K562 (cell line): ENCODE data around the gene C16orf86. TPM values are rescaled to one million over a fixed set of nuclear protein-coding genes. Genes with fewer than 3 reads are reported as not detected.

ENCODE experiments used
- ATAC-seq: fragments of 200-7000 bp; cut with Tn5 transposase; 3 replicates; pipeline ENCODE4 v1.9.1; 2020; ENCODE audit warnings: moderate library complexity
- BruUV-seq: library from RNA; stranded (reverse); fragments of 400-500 nt; replicated peaks from 2 replicates; lab custom pipeline; 2021; lab: Mats Ljungman, UMichigan
- CTCF ChIA-PET: fragments of 300-600 bp; formaldehyde crosslinking; extraction: SDS; loops from one replicate; lab custom pipeline; 2021; ENCODE audit warnings: low intra/inter-chr PET ratio; lab: Yijun Ruan, JAX
- POLR2A ChIA-PET: fragments of 300-600, 350-650 bp; sonication (Branson Sonifier 250); formaldehyde crosslinking; extraction: SDS; loops from one replicate; lab custom pipeline; 2021; ENCODE audit warnings: antibody characterized with exemption, inconsistent platforms; lab: Yijun Ruan, JAX
- DNase-seq, 4 experiments: peaks; one replicate each; pipeline versions ENCODE4 v3.0.0 to v3.0.0-alpha.2; 2011 to 2018; ENCODE audit warnings: low spot score in 3 of 4, mixed read lengths in 3 of 4; ENCODE audit errors: extremely low read depth in 1 of 4
- FAIRE-seq: peaks from 2 replicates; lab custom pipeline; 2011; peaks lifted over from hg19 to GRCh38; lab: Jason Lieb, UNC
- H2AFZ ChIP-seq: 2 replicates; pipeline ENCODE4 v1.6.0; 2011; ENCODE audit warnings: low read depth, low read length, control low read depth, inconsistent platforms
- H3K27ac ChIP-seq: fragments of 200-600 bp; 3 replicates; pipeline ENCODE4 v1.8.0; 2011; ENCODE audit warnings: low read depth, mild to moderate bottlenecking, control low read depth, inconsistent platforms, low read length, moderate library complexity, mixed read lengths; ENCODE audit errors: extremely low read depth
- H3K27me3 ChIP-seq, 2 experiments: fragments of 300-600 bp in 1 of 2; 2 replicates in 1 of 2; 3 replicates in 1 of 2; pipeline versions ENCODE4 v1.6.0 to v1.8.0; 2011; ENCODE audit warnings: inconsistent platforms in 2 of 2, low read length in 2 of 2, mild to moderate bottlenecking in 1 of 2, mixed read lengths in 1 of 2, moderate library complexity in 1 of 2; ENCODE audit not compliant: control insufficient read depth in 2 of 2, insufficient read depth in 2 of 2
- H3K36me3 ChIP-seq: fragments of 300-600 bp; 3 replicates; pipeline ENCODE4 v1.8.0; 2011; ENCODE audit warnings: mild to moderate bottlenecking, low read length, inconsistent platforms; ENCODE audit not compliant: control insufficient read depth, insufficient read depth
- H3K4me1 ChIP-seq, 2 experiments: fragments of 200-600 bp in 1 of 2; replicated peaks in 1 of 2; 2 replicates in 1 of 2; 3 replicates in 1 of 2; pipeline versions ENCODE4 v1.5.1 to v1.8.0; 2011; ENCODE audit warnings: inconsistent platforms in 2 of 2, low read length in 2 of 2, mild to moderate bottlenecking in 1 of 2, mixed read lengths in 1 of 2, moderate library complexity in 1 of 2; ENCODE audit not compliant: control insufficient read depth in 2 of 2, insufficient read depth in 2 of 2
- H3K4me2 ChIP-seq: 2 replicates; pipeline ENCODE4 v1.6.1; 2011; ENCODE audit warnings: low read length, control low read depth, inconsistent platforms, mixed read lengths; ENCODE audit not compliant: insufficient read depth
- H3K4me3 ChIP-seq: fragments of 200-600 bp; sonication (generic), shearing (Covaris generic); 2 replicates; pipeline ENCODE4 v1.5.1; 2016; ENCODE audit warnings: control low read depth, inconsistent platforms
- H3K79me2 ChIP-seq: fragments of 200-600 bp; 3 replicates; pipeline ENCODE4 v1.8.0; 2011; ENCODE audit warnings: low read length, inconsistent platforms; ENCODE audit not compliant: control insufficient read depth, insufficient read depth
- H3K9ac ChIP-seq, 2 experiments: 2 replicates each; pipeline versions ENCODE4 v1.6.0 to v1.6.1; 2011; ENCODE audit warnings: low read depth in 2 of 2, low read length in 2 of 2, control low read depth in 1 of 2, inconsistent platforms in 1 of 2, mild to moderate bottlenecking in 1 of 2, mixed read lengths in 1 of 2; ENCODE audit not compliant: insufficient read depth in 1 of 2
- H3K9me1 ChIP-seq: one replicate; pipeline ENCODE4 v1.6.0; 2011; ENCODE audit warnings: inconsistent platforms, mild to moderate bottlenecking, low read length, moderate library complexity; ENCODE audit not compliant: control insufficient read depth, insufficient read depth
- H3K9me3 ChIP-seq: replicated peaks from 2 replicates; pipeline ENCODE4 v1.5.1; 2011; ENCODE audit warnings: low read depth, low read length, inconsistent platforms; ENCODE audit not compliant: control insufficient read depth, insufficient read depth
- H4K20me1 ChIP-seq: replicated peaks from 2 replicates; pipeline ENCODE4 v1.6.1; 2011; ENCODE audit warnings: low read length, inconsistent platforms, mixed read lengths; ENCODE audit not compliant: control insufficient read depth, insufficient read depth
- CSDE1 ChIP-seq, 2 experiments: fragments of 450-650 bp; IDR thresholded peaks; 2 replicates each; pipeline ENCODE4 v1.6.1; 2016; ENCODE audit warnings: mild to moderate bottlenecking in 1 of 2
- HIVEP1 ChIP-seq: fragments of 250-450 bp; sonication (Bioruptor Pico); IDR thresholded peaks from 2 replicates; pipeline ENCODE4 v1.4.0; 2020; ENCODE audit warnings: mild to moderate bottlenecking
- HLTF ChIP-seq: fragments of 450-650 bp; IDR thresholded peaks from 2 replicates; pipeline ENCODE4 v1.6.1; 2016
- KDM4B ChIP-seq, 2 experiments: fragments of 450-650 bp in 1 of 2; sonication (generic) in 1 of 2; IDR thresholded peaks; 2 replicates each; pipeline ENCODE4 v1.6.1; 2016 to 2017; ENCODE audit warnings: borderline replicate concordance in 2 of 2, antibody characterized with exemption in 1 of 2, low read depth in 1 of 2, mild to moderate bottlenecking in 1 of 2
- LCOR ChIP-seq: sonication (generic); formaldehyde crosslinking; IDR thresholded peaks from 2 replicates; pipeline ENCODE4 v1.8.0; 2022; ENCODE audit warnings: mild to moderate bottlenecking, missing genetic modification reagents
- MXI1 ChIP-seq: IDR thresholded peaks from 2 replicates; pipeline ENCODE4 v1.6.1; 2011; ENCODE audit warnings: low read depth, mild to moderate bottlenecking, improper control_type of control experiment, low read length
- MYNN ChIP-seq, 2 experiments: sonication (generic); formaldehyde crosslinking in 1 of 2; IDR thresholded peaks; 2 replicates each; pipeline versions ENCODE4 v1.5.0 to v1.6.1; 2016 to 2020; ENCODE audit warnings: antibody characterized with exemption in 1 of 2, missing genetic modification reagents in 1 of 2
- NCOR1 ChIP-seq: fragments of 450-650 bp; IDR thresholded peaks from 2 replicates; pipeline ENCODE4 v1.6.1; 2016; ENCODE audit warnings: mild to moderate bottlenecking, moderate library complexity
- SNIP1 ChIP-seq: fragments of 450-650 bp; IDR thresholded peaks from 2 replicates; pipeline ENCODE4 v1.7.1; 2017; ENCODE audit warnings: low read depth, mild to moderate bottlenecking
- ZNF12 ChIP-seq: sonication (generic); formaldehyde crosslinking; IDR thresholded peaks from 2 replicates; pipeline ENCODE4 v1.4.0; 2020; ENCODE audit warnings: mild to moderate bottlenecking, missing genetic modification reagents
- WGBS: fragments of 100-300 bp; shearing (Covaris generic); methylation state at CpG from one replicate; pipeline ENCODE4 v1.1.6; 2016; ENCODE audit warnings: low coverage, mixed read lengths; ENCODE audit not compliant: insufficient coverage; ENCODE audit errors: missing lambda C conversion rate; 5-methylcytosine and 5-hydroxymethylcytosine counted together
- in situ Hi-C: fragments of 300-500 bp; cut with MboI; formaldehyde crosslinking; loops from 4 replicates; pipeline ENCODE4 v1.15.0; 2018; ENCODE audit warnings: inconsistent platforms, mixed read lengths
- intact Hi-C: fragments of 100-400 bp; cut with micrococcal nuclease; formaldehyde crosslinking; loops from 2 replicates; pipeline ENCODE4 v1.14.2; 2022
- polyA plus RNA-seq, 8 experiments: library from polyadenylated mRNA; depleted of rRNA in 4 of 8; stranded (reverse) in 5 of 8; unstranded in 3 of 8; fragments of >200 nt; fragmentation: Nextera tagmentation in 2 of 8; fragmentation: Illumina TruSeq in 1 of 8; extraction: Ambion mirVana in 2 of 8; extraction: Trizol in 1 of 8; gene quantifications; 2 replicates each; pipeline versions ENCODE4 v1.2.1 to v1.2.3, GENCODE V29; 2011 to 2014; ENCODE audit warnings: inconsistent platforms in 1 of 8, missing spikeins in 1 of 8
- total RNA-seq, 7 experiments: library from RNA; depleted of rRNA in 6 of 7; stranded (reverse); fragments of >200 nt in 6 of 7; fragmentation: Illumina TruSeq in 2 of 7; extraction: Trizol in 2 of 7; gene quantifications; 2 replicates each; pipeline versions ENCODE4 v1.2.1 to v1.2.3, GENCODE V29; 2011 to 2021; ENCODE audit warnings: low replicate concordance in 1 of 7
- TF ChIP-seq, protein P1 (sequence below): sonication (generic); formaldehyde crosslinking; IDR thresholded peaks from 2 replicates; pipeline ENCODE4 v1.5.0; 2020; ENCODE audit warnings: missing genetic modification reagents
- TF ChIP-seq, protein P2 (sequence below), 3 experiments: fragments of 200-800 bp in 1 of 3; fragments of 250-450 bp in 1 of 3; fragments of 450-650 bp in 1 of 3; sonication (Bioruptor Pico) in 1 of 3; sonication (Bioruptor generic) in 1 of 3; formaldehyde crosslinking in 1 of 3; IDR thresholded peaks; 2 replicates each; pipeline versions ENCODE4 v1.6.1 to v1.8.0; 2016 to 2022; ENCODE audit warnings: mild to moderate bottlenecking in 2 of 3, missing genetic modification characterization in 2 of 3, missing compliant biosample characterization in 1 of 3, moderate library complexity in 1 of 3
- TF ChIP-seq, protein P3 (sequence below): fragments of 250-450 bp; sonication (Bioruptor Pico); IDR thresholded peaks from 2 replicates; pipeline ENCODE4 v1.5.0; 2021; ENCODE audit warnings: mild to moderate bottlenecking, borderline replicate concordance

The C16orf86 gene
- total and polyA plus RNA-seq, 9 of the 15 experiments (the other 6 are each of a cell fraction or from before 2014, with no cell fraction given), result 0.13 to 1.2 (median 0.27) TPM; not detected in 3

DNA sequence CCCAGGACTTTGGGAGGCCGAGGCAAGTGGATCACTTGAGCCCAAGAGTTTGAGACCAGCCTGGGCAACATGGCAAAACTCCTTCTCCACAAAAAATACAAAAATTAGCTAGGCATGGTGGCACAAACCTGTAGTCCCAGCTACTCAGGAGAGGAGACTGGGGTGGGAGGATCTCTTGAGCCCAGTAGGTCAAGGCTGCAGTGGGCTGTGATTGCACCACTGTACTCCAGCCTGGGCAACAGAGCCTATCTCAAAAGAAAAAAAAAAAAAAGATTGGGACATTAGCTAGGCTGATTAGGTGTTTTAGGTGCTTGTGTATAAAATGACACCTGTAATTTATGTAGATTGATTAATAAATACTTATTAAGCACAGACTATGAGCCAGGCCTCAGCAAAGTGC lies 42.4 kb downstream of the C16orf86 start:
- H3K9me1 ChIP-seq, result no peaks in the 10 kb centered on the region
- TF ChIP-seq, protein P1, sequence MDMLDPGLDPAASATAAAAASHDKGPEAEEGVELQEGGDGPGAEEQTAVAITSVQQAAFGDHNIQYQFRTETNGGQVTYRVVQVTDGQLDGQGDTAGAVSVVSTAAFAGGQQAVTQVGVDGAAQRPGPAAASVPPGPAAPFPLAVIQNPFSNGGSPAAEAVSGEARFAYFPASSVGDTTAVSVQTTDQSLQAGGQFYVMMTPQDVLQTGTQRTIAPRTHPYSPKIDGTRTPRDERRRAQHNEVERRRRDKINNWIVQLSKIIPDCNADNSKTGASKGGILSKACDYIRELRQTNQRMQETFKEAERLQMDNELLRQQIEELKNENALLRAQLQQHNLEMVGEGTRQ (CRISPR knock-in tag), result no peak
- TF ChIP-seq SNIP1 (no peak), NCOR1 (no peak), KDM4B (IDR thresholded peaks at IDR 0.05; ENCODE audit: borderline replicate concordance in 2 of 2, low read depth in 1 of 2) (no peak), LCOR (no peak), HIVEP1 (no peak), HLTF (no peak), MXI1 (no peak), CSDE1 (IDR thresholded peaks at IDR 0.05) (no peak), ZNF12 (no peak), MYNN (IDR thresholded peaks at IDR 0.05) (no peak), MYNN (CRISPR knock-in tag; IDR thresholded peaks at IDR 0.05) (no peak)
- TF ChIP-seq, protein P2, sequence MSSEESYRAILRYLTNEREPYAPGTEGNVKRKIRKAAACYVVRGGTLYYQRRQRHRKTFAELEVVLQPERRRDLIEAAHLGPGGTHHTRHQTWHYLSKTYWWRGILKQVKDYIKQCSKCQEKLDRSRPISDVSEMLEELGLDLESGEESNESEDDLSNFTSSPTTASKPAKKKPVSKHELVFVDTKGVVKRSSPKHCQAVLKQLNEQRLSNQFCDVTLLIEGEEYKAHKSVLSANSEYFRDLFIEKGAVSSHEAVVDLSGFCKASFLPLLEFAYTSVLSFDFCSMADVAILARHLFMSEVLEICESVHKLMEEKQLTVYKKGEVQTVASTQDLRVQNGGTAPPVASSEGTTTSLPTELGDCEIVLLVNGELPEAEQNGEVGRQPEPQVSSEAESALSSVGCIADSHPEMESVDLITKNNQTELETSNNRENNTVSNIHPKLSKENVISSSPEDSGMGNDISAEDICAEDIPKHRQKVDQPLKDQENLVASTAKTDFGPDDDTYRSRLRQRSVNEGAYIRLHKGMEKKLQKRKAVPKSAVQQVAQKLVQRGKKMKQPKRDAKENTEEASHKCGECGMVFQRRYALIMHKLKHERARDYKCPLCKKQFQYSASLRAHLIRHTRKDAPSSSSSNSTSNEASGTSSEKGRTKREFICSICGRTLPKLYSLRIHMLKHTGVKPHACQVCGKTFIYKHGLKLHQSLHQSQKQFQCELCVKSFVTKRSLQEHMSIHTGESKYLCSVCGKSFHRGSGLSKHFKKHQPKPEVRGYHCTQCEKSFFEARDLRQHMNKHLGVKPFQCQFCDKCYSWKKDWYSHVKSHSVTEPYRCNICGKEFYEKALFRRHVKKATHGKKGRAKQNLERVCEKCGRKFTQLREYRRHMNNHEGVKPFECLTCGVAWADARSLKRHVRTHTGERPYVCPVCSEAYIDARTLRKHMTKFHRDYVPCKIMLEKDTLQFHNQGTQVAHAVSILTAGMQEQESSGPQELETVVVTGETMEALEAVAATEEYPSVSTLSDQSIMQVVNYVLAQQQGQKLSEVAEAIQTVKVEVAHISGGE (CRISPR knock-in tag; IDR thresholded peaks at IDR 0.05), result no peak
- TF ChIP-seq, protein P3, sequence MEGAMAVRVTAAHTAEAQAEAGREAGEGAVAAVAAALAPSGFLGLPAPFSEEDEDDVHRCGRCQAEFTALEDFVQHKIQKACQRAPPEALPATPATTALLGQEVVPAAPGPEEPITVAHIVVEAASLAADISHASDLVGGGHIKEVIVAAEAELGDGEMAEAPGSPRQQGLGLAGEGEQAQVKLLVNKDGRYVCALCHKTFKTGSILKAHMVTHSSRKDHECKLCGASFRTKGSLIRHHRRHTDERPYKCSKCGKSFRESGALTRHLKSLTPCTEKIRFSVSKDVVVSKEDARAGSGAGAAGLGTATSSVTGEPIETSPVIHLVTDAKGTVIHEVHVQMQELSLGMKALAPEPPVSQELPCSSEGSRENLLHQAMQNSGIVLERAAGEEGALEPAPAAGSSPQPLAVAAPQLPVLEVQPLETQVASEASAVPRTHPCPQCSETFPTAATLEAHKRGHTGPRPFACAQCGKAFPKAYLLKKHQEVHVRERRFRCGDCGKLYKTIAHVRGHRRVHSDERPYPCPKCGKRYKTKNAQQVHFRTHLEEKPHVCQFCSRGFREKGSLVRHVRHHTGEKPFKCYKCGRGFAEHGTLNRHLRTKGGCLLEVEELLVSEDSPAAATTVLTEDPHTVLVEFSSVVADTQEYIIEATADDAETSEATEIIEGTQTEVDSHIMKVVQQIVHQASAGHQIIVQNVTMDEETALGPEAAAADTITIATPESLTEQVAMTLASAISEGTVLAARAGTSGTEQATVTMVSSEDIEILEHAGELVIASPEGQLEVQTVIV (CRISPR knock-in tag), result no peak
- H3K9ac ChIP-seq, result no peak overlapping the region
- H2AFZ ChIP-seq, result no peak overlapping the region
- in situ Hi-C loops (no loop called here), intact Hi-C loops (no loop called here)
- H3K27ac ChIP-seq, result no peak overlapping the region
- no peak for DNase-seq
- H3K36me3 ChIP-seq, result no peaks in the 10 kb centered on the region
- H3K4me2 ChIP-seq, result no peak overlapping the region
- POLR2A ChIA-PET, result interaction anchor here (0.9 to 1.2 kb wide), 3 partner anchors 10 to 226 kb away, joined by 3 to 6 read pairs (median 3); partner anchors contain the start of gene GFOD2
- peaks cover 0 to 4% of the 10 kb centered on the region in 2 experiments; a peak in 2 of 5 replicates for H3K4me1 ChIP-seq
- CTCF ChIA-PET, result no interaction called here
- no peaks in the 10 kb centered on the region for H3K27me3 ChIP-seq
- no peaks in the 10 kb centered on the region for H3K9me3 ChIP-seq
- 80% methylated on average over 1 of the region's 1 CpG for WGBS
- H3K4me3 ChIP-seq, result no peak overlapping the region
- ATAC-seq, result no peak
- 0 out of 2 replicates have a peak, but pooled peaks cover 4% of the 10 kb centered on the region for H4K20me1 ChIP-seq
- FAIRE-seq, result no peak
- no TSS peak for BruUV-seq
- H3K79me2 ChIP-seq, result 0 out of 3 replicates have a peak, but pooled peaks cover 4% of the 10 kb centered on the region
